SKM-1 (cell line): ENCODE data around the gene GFRA1.
"Not testable (repeated sequence)": the region's sequence is repeated elsewhere in the genome, so short reads cannot be mapped to it uniquely, and the experiment has no call there.

Experiments used
- DNase-seq: peaks from one replicate; lab custom pipeline; 2025; ENCODE audit not compliant: unreplicated experiment; lab: John Stamatoyannopoulos, UW

Gene GFRA1

GRCh38 chr10:116201670-116202430 lies 71.2 kb downstream of the GFRA1 start:
- DNase-seq = no peak

DNA sequence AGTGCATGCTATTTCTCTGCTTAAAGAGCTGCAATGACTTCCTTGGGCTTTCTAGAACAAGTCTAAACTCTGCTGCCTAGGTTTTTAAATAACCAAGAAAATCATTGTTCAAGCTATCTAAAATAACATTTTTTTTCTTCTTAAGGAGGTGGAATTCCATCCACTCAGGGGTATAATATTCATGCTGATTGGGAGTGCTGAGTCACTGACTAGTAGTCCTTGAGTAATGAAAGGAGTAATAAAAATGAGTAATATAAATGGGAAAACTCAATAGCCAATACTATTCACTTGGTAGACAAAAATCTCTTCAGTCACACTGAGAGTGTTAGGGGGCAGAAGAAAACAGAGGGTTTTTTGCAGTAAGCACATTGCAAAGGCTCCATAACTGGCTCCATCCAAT lies 72.0 kb downstream of the GFRA1 start:
- no peak for DNase-seq

- no peak for DNase-seq
Observed at GRCh38 chr10:116198676-116199035, 74.3 kb downstream of the GFRA1 start.

- no peak for DNase-seq
Observed at GRCh38 chr10:116197946-116198675, 74.9 kb downstream of the GFRA1 start.

- DNase-seq = no peak
Observed at GRCh38 chr10:116195583-116195982, 77.4 kb downstream of the GFRA1 start.

DNA sequence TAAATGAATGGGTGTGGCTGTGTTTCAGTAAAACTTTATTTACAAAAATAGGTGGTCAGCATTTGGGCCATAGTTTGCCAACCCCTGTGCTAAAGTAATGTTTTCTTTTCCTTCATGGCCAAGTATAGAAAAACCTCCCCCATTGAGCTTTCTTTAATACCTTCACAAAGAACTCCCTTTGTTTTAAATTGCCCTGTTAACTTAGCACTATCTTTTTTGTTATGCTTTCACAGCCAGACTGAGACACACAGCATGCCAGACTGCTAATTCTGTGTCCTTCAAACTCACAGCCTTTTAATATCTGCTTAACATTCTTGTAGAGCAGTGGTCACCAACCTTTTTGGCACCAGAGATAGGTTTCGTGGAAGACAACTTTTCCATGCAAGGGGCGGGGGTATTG lies 78.0 kb downstream of the GFRA1 start:
- no peak for DNase-seq

GRCh38 chr10:116194061-116194460 lies 78.9 kb downstream of the GFRA1 start:
- no peak for DNase-seq

DNA sequence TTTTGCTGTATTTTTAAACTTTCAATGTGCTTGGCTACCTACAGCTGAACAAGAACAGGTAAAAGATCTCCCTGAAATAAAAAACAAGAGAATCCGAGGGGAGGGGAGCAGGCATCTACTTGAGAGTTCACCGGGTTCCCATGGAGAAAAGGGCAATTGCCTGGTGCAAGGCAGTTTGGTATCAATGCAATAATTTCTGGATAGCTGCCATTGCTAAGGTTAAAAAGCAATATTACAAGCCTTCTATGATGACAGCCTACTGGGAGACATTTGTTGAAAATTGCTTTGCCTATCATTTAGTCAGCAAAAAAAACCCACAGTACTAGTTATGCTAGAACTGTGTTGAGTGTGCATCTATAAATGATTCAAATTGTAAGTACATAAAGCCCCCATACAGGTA lies 82.1 kb downstream of the GFRA1 start:
- no peak for DNase-seq

DNA sequence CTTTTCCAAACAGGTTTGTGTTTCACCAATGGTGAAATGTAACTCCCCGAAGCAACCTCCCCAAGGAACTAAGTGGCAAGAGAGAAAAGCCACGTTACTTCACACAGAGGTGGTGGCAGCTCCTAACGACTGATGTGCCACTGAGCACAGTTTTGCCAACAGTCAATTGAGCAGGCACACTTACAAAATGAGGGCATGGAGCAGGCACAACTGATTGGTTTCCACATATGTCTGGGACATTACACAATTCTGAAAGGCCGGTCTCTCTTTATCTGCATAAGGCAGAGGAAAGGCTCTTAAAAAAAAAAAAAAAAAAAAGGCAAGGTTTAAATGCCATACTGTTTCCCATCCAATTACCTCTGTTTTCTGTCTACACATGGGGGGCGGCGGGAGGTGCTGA lies 86.7 kb downstream of the GFRA1 start:
- no peak for DNase-seq

- DNase-seq = no peak
Observed at GRCh38 chr10:116185199-116185867, 87.7 kb downstream of the GFRA1 start.

- no peak for DNase-seq
Observed at GRCh38 chr10:116184512-116184794, 88.6 kb downstream of the GFRA1 start.

DNA sequence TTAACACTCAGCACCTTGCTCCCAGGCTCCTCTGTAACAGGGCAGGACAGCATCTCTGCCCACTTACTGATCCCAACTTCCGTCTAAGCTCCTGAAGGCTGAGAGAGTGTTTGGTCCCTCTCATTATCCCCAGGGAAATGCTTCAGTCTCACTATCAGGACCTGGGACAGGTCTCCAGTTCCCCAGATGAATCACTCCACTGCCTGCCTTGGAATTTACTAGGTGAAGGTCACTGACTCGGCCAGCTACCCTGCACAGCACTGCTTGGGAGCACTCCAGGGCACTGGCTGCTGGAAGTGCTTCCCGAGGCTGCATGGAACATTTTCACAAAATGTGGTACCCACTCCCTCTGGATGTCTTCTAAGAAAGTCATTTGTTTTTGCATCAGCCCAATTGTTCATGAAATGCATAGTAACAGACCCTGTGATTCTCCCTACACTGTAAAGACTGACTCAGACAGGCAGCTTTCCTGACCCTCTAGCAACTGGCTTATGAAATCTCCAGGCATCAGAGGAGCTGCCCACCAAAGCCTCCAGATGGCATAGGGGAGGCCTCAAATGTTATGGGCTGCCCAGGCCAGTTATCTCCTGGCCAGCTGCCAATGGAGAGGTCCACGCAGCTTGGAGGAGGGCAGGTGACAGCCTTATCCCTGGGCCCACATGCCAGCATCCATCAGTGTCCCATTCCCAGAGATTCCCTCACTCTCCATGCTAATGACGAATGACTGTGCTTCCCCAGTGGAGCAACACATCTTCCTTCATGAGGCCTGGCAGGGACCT lies 89.1 kb downstream of the GFRA1 start:
- no peak for DNase-seq

DNA sequence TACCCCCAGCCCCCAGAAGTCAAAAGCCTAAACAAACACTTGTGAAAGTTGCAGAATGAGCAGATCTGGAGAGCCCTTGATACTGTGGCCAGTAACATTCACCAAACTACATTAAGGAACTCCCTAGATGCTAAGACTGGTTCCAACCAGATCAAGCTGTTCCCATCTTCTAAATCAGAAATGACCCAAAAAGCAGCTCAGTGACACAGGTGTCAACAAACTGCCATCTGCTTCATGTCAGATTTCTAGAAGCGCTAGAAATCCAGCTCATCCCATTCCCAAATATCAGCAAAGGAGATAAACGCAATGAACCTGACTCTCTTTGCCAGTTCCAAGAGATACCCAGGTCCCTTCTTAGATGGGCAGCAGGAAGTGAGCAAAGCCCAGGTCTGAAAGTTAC lies 90.6 kb downstream of the GFRA1 start:
- DNase-seq = no peak

DNA sequence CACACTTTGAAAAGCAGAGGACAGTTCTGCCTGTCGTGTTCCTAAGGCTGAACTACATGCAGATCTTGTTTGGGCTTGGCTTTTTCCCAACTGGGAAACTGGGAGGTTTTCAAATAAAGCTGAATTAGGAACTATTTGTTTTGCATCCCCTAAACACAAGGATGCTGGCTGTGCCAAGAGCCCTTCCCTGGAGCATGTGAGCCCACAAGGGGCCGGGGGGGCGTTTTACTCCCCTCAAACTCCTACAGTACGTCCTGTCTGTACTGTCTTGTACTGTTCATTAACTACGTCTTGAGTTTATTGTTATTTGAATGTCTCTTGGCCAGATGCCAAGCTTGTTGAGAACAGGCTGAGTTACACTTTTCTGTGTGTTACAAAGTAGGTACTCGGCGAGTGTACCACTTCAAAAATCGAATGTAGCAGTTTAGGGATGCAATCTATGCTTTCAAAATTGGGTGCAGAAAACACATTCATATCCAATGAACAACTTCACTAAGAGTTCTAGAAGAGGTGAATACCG lies 94.9 kb downstream of the GFRA1 start:
- DNase-seq = no peak

GRCh38 chr10:116175231-116175630 lies 97.8 kb downstream of the GFRA1 start:
- DNase-seq = no peak

- no peak for DNase-seq
Observed at GRCh38 chr10:116171505-116171904, 101.5 kb downstream of the GFRA1 start.

GRCh38 chr10:116170815-116171250 lies 102.2 kb downstream of the GFRA1 start:
- no peak for DNase-seq

- DNase-seq = no peak
Observed at GRCh38 chr10:116169782-116170445, 103.1 kb downstream of the GFRA1 start.

DNA sequence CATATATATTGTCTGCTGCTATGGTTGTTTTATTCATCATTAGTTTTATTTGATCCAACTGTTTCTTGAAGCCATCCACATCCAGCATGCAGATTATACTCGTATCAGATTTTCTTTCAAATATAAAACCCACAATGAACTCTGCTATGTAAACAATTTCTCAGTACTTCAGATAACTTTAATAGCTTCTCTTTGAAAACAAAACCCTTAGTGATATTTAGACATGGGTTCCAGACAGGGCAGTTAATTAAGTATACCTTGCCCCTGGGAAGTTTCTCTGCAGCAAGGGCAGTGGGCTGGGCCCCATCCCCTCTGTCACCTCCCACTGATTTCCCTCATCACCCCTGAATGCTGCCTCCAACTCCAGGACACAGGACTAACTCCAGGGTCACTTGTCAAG lies 104.3 kb downstream of the GFRA1 start:
- DNase-seq = no peak

DNA sequence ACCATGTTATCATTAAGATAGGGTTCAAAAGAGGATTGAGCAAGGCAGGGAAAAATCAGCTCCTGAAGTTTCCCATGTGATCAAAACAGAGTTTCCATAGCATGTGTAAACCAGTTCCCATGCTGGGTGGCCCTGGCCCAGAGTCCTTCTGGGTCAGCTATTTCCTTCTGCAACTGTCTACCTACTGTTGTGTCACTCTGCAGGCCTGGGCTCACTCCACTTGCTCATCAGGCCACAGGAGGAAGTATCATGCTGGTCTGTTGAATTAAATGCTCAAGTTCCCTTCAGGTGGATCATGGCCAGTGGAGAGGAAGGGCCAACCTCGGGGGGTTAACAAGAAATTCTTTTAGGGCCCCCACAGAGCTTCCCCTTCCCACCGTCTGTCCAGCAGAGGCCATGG lies 104.7 kb downstream of the GFRA1 start:
- DNase-seq = no peak

DNA sequence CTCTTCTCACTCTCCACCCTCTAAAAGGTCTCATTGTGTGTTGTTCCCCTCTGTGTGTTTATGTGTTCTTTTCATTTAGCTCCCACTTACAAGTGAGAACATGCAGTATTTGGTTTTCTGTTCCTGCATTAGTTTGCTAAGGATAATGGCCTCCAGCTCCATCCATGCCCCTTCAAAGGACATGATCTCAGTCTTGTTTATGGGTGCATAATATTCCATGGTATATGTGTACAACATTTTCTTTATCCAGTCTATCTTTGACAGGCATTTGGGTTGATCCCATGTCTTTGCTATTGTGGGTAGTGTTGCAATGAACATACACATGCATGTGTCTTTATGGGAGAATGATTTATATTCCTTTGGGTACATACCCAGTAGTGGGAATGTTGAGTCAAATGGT lies 107.1 kb downstream of the GFRA1 start:
- DNase-seq = not testable (repeated sequence)
